GM21390 (cell line): ENCODE measurements around the gene SPECC1L.
"Not testable (repeated sequence)": the region's sequence is repeated elsewhere in the genome, so short reads cannot be mapped to it uniquely, and the experiment has no call there.

Experiments
- ATAC-seq: cut with Tn5 transposase; IDR thresholded peaks from one replicate; pipeline ENCODE4 v1.9.1; 2021; ENCODE audit not compliant: unreplicated experiment

SPECC1L gene

GRCh38 chr22:24270556-24271385, at the start of gene SPECC1L:
TSS of gene SPECC1L (plus strand) at chr22:24270831. CDS start at chr22:24302232, 31,401 bp downstream.
- peak; percentile 68 for ATAC-seq

- no peak for ATAC-seq
Observed at GRCh38 chr22:24224468-24224867, 46.2 kb upstream of the SPECC1L start.

- ATAC-seq, result no peak
Observed at GRCh38 chr22:24225044-24225601, 45.5 kb upstream of the SPECC1L start.

GRCh38 chr22:24225951-24226350, 44.7 kb upstream of the SPECC1L start:
- ATAC-seq, result no peak

GRCh38 chr22:24230911-24231656, 39.5 kb upstream of the SPECC1L start:
- ATAC-seq, result no peak

GRCh38 chr22:24231706-24232105, 38.9 kb upstream of the SPECC1L start:
- no peak for ATAC-seq

GRCh38 chr22:24232124-24232523, 38.5 kb upstream of the SPECC1L start:
- ATAC-seq, result no peak

GRCh38 chr22:24232725-24233124, 37.9 kb upstream of the SPECC1L start:
- no peak for ATAC-seq

GRCh38 chr22:24233235-24233634, 37.4 kb upstream of the SPECC1L start:
- ATAC-seq, result no peak

- ATAC-seq, result no peak
Observed at GRCh38 chr22:24233816-24234215, 36.8 kb upstream of the SPECC1L start.

- no peak for ATAC-seq
Observed at GRCh38 chr22:24235315-24235714, 35.3 kb upstream of the SPECC1L start.

GRCh38 chr22:24236656-24237055, 34.0 kb upstream of the SPECC1L start:
- no peak for ATAC-seq

- ATAC-seq, result not testable (repeated sequence)
Observed at GRCh38 chr22:24238101-24238694, 32.4 kb upstream of the SPECC1L start.

- no peak for ATAC-seq
Observed at GRCh38 chr22:24240381-24240780, 30.2 kb upstream of the SPECC1L start.

GRCh38 chr22:24240985-24241692, 29.5 kb upstream of the SPECC1L start:
- not testable (repeated sequence) for ATAC-seq

GRCh38 chr22:24243417-24243816, 27.2 kb upstream of the SPECC1L start:
- ATAC-seq, result not testable (repeated sequence)

GRCh38 chr22:24244144-24244787, 26.4 kb upstream of the SPECC1L start:
- no peak for ATAC-seq

- not testable (repeated sequence) for ATAC-seq
Observed at GRCh38 chr22:24245030-24245431, 25.6 kb upstream of the SPECC1L start, which contains the start of gene GGT5. TSS of gene GGT5 (minus strand) at chr22:24245082. CDS start at chr22:24244725, 357 bp downstream.

- ATAC-seq, result not testable (repeated sequence)
Observed at GRCh38 chr22:24245584-24246561, 24.8 kb upstream of the SPECC1L start.
